Fibroblast of lung (primary cell): ENCODE results near the gene SLC25A3.
"Not testable (repeated sequence)": the region's sequence is repeated elsewhere in the genome, so short reads cannot be mapped to it uniquely, and the experiment has no call there.

Experiments
- CTCF ChIP-seq, 2 donors: IDR thresholded peaks in 1 of 2; conservative IDR thresholded peaks in 1 of 2; 1 replicate in 1 of 2; 2 replicates in 1 of 2; pipeline ENCODE4 v1.5.1; 2011 to 2012; ENCODE audit warnings: low read length in 2 of 2, control low read depth in 1 of 2, inconsistent platforms in 1 of 2, low read depth in 1 of 2, mild to moderate bottlenecking in 1 of 2
- EZH2 ChIP-seq: IDR thresholded peaks from 2 replicates; pipeline ENCODE4 v1.5.1; 2012; ENCODE audit warnings: low read length, control low read depth, mild to moderate bottlenecking; ENCODE audit errors: missing control alignments

GRCh38 chr12:98576795-98577194 lies 16.7 kb upstream of the SLC25A3 start:
- TF ChIP-seq CTCF (conservative IDR thresholded peaks at IDR 0.05 in 1 of 2, IDR thresholded peaks at IDR 0.05 in 1 of 2; ENCODE audit: low read depth in 1 of 2, low read length in 2 of 2); EZH2: not testable (repeated sequence)
